Measurements from ENCODE around the gene LRRC8C. TPM values are rescaled to one million over a fixed set of nuclear protein-coding genes. Genes with fewer than 3 reads are reported as not detected.
A peak's percentile ranks its signal among the peaks of the same experiment; 100 is the strongest.
"Not testable (repeated sequence)": the region's sequence is repeated elsewhere in the genome, so short reads cannot be mapped to it uniquely, and the experiment has no call there.

LRRC8C gene
- polyA plus RNA-seq, 3 donors: 1.3 to 10.4 (median 4.9) TPM

DNA sequence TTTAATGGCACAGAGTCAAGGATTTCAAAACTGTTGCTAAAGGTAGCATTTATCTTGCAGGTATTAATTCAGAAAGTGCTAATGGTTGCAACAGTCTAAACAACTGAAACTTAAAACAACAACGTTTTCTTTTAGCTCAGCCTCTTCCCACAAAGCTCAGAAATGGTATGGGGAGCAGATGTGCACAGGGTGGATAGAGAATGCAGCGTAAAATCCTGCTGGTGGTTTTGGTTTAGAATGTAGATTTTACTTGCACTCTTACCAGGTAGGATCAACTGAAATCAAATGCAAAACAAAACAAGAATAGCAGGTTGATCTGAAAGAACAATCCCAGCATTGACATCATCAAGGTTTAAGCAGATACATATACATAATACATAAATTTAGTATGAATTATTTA lies 3.8 kb upstream of the LRRC8C start:
- 69 to 84% (median 80%) methylated on average over 2 of the region's 2 CpGs for WGBS, 3 donors

GRCh38 chr1:89629600-89629999 lies 3.3 kb upstream of the LRRC8C start:
- 95 to 100% (median 100%) methylated on average over 2 of the region's 2 CpGs for WGBS, 3 donors
- not testable (repeated sequence) for H3K27ac ChIP-seq (ENCODE audit: low read depth, low read length)

More for the DNA sequence above, 3.8 kb upstream of the LRRC8C start:
- no peak overlapping the region for H3K27ac ChIP-seq (ENCODE audit: low read depth, low read length)

DNA sequence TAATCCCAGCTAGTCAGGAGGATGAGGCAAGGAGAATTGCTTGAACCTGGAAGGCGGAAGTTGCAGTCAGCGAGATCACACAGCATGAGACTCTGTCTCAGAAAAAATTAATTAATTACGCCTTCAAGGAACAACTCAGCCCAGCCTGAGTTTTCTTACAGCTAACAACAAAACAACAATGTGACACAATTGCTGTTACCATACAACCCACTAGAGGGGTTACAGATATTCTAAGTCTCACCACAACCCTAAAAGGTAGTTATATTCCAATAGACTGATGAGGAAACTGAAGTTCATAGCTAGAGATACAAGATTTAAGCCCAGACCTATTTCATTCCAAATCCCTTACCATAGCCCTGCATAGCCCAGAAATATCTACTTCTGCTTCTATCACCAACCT lies 2.9 kb upstream of the LRRC8C start:
- no peak overlapping the region for H3K27ac ChIP-seq (ENCODE audit: low read depth, low read length)
- WGBS, 3 donors: 93 to 98% (median 98%) methylated on average over 3 of the region's 3 CpGs

- 15 to 30% (median 30%) methylated on average over 19 of the region's 19 CpGs for WGBS, 3 donors
- no peak overlapping the region for H3K27ac ChIP-seq (ENCODE audit: low read depth, low read length)
Observed at GRCh38 chr1:89631816-89632656, 884 bp upstream of the LRRC8C start.

DNA sequence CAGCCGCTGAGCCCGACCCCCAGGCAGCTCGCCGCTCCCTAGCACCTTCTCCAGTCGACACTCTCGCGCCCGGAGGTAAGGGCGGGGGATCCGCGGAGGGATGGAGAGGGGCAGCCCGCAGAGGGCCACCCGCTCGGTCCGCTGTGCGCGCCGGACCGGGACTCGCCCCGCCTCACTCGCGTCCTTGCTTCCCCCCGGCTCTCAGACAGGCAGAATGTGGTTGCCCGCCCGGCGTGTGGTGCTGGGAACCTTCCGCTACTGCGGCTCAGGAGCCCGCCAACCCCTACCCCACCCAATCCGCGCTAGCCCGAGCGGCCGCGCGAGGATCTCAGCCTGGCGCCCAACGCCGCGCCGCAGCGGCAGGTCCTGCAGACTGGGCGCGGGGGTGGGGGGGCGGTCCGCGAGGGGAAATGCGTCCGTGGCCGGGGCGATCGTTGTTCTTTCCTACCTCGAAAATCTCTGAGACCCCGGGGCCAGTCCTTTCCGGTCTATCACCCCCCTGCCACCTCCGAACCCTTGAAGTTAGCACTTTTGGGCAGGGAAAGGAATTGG lies 404 bp downstream of the LRRC8C start:
- 0 to 1% (median 0%) methylated on average over 44 to 57 of the region's 57 CpGs for WGBS, 3 donors
- peak overlapping the region; percentile 49 for H3K27ac ChIP-seq (ENCODE audit: low read depth, low read length)

GRCh38 chr1:89633800-89634625 lies 1.1 kb downstream of the LRRC8C start:
- peak overlapping the region; percentile 49 for H3K27ac ChIP-seq (ENCODE audit: low read depth, low read length)
- WGBS, 3 donors: 10 to 11% (median 10%) methylated on average over 32 of the region's 32 CpGs

DNA sequence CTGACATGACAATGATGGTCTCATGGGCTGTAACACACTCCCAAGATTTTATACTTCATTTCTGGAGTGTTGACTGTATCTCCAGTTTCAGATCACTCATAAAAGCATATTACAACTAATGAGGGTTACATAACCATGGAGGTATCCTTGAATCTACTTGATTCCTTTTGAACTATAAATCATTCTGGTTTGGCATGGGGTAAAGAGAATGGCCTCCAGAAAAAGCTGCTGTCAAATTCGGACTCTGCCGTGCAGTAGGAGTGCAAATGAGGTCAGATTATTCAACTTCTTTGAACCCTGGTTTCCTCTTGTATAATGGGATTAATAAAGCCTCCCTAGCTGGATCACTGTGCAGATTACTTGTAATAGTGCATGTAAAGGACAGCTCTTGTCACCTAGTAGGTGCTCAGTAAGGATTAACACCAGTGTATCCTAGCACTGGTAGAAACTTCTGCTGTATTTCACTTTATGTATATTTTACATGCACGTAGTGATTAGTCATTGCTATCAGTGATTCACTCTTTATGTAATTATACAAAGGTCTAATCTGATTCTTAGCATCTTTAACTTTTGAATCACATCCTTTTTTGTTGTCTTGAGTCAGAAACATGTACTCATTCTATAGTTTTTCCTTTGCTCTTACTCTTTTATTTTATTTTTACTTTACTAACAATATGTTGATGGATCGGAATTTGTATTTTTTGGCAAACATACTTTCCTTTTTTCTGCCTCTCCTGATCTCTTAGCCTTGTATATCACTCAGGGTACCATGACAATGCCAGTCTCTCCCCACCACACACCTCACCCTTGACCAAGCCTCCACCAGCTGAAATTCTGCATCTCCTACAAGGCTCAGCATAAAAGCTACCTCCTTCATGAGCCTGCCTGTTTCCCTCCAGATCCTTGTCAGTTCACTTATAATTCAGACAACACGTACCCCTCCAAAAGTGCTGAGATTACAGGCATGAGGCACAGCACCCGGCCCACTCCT lies 3.2 kb downstream of the LRRC8C start:
- H3K27ac ChIP-seq (ENCODE audit: low read depth, low read length): no peak overlapping the region
- WGBS, 3 donors: 61 to 83% (median 72%) methylated on average over 6 of the region's 6 CpGs

DNA sequence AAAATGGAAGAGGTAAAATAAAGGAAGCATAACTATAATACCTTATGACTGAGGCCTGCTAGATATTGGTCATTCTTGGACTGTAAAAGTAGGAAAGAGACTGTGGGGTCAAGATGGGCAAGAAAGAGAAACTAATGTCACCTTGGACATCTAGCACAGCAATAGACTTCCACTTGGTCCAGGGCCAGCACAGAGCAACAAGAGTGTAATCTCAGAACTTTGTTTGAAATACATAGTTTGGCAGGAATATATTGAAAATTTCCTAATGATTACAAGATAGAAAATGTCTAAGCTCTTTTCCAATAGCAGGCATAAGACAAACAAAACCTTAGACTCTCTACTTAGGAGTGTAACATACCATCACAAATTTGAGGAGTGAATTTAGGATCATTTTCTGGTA lies 4.6 kb downstream of the LRRC8C start:
- H3K27ac ChIP-seq (ENCODE audit: low read depth, low read length): no peak overlapping the region

DNA sequence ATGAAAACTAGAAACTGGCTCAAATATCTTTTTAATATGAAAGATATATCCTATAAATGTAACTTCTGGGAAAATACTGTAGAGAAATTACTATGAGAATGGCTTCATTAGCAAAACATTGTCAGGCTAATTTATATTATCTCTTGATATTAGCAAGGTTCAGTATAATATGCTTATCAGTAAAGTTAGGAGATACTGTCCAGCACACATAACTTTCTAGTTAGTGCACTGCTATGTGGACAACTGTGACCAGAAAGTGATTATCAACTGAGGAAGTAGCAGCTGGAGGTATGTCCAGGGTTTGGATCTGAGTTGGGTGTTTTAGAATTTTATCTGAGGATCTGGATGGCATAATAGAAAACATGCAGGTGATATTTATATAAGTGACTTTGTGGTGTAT lies 7.5 kb downstream of the LRRC8C start:
- no peak overlapping the region for H3K27ac ChIP-seq (ENCODE audit: low read depth, low read length)

GRCh38 chr1:89641781-89642180 lies 8.9 kb downstream of the LRRC8C start:
- H3K27ac ChIP-seq (ENCODE audit: low read depth, low read length): no peak overlapping the region
- WGBS, 3 donors: 77 to 84% (median 79%) methylated on average over 4 of the region's 4 CpGs

GRCh38 chr1:89643577-89643976 lies 10.7 kb downstream of the LRRC8C start:
- 70 to 84% (median 79%) methylated on average over 2 of the region's 2 CpGs for WGBS, 3 donors
- no peak overlapping the region for H3K27ac ChIP-seq (ENCODE audit: low read depth, low read length)

DNA sequence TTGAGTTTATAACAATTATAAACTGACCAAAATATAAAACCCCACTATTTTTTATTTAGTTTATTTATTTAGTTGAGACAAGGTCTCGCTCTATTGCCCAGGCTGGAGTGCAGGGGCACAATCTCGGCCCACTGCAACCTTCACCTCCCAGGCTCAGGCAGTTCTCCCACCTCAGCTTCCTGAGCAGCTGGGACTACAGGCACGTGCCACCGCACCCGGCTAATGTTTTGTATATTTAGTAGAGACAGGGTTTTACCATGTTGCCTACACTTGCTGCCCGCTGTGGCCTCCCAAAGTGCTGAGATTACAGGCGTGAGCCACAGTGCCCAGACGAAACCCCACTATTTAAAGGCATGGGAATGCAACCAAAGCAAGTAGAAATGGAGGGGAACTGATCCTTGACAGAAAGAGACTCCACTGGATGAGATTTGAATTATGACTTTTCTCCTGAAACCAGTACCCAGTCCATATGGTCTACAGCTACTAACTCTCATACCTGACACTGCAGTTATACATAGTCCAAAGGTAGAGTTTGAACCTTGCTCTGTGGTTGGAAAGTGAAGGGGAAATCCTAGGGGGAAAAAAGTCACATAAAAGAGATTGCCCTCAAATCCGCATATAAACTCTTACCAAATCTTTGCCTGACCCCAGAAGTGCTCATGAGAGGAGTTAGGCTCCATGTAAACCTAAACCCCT lies 11.3 kb downstream of the LRRC8C start:
- no peak overlapping the region for H3K27ac ChIP-seq (ENCODE audit: low read depth, low read length)
- WGBS, 3 donors: 70 to 82% (median 80%) methylated on average over 9 of the region's 9 CpGs

GRCh38 chr1:89646259-89646658 lies 13.3 kb downstream of the LRRC8C start:
- H3K27ac ChIP-seq (ENCODE audit: low read depth, low read length): no peak overlapping the region
- 0 to 55% (median 47%) methylated on average over 1 of the region's 1 CpG for WGBS, 3 donors

DNA sequence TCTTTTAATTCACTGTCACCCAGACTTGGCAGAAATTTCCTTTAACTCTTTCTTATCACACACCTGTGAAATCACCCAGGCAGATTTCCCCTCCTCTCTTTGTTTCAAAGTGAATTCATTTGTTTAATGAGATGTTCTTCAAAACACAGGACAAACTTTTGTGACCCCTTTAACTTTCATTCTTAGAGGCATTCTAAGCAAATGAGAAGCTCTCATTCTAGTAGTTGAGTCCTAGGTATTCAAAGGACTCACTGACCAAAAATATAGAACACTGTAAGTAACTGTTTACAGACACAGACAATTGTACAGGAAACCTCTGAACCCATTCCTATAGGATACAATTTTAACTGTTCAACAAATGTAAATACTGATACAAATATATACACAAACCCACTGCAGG lies 16.9 kb downstream of the LRRC8C start:
- no peak overlapping the region for H3K27ac ChIP-seq (ENCODE audit: low read depth, low read length)

DNA sequence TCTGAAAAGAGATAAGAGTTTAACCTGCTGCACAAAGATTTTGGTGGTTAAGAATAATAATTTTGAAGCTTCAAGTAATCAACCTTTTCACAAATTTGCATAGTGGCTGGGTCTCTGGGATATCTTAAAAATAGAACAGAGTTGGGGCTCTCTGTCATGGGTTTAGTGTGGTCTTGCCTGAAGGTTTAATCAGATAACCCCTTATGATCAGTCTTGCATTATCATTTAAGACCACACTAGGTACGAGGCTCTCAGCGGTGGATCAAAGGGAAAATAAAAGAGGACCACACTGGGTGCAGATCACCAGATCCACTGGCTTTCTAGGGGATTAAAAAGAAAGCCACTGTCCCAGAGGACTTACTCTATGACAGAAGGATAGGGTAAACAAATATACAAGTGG lies 19.5 kb downstream of the LRRC8C start:
- no peak overlapping the region for H3K27ac ChIP-seq (ENCODE audit: low read depth, low read length)
- 64 to 79% (median 76%) methylated on average over 2 of the region's 2 CpGs for WGBS, 3 donors

DNA sequence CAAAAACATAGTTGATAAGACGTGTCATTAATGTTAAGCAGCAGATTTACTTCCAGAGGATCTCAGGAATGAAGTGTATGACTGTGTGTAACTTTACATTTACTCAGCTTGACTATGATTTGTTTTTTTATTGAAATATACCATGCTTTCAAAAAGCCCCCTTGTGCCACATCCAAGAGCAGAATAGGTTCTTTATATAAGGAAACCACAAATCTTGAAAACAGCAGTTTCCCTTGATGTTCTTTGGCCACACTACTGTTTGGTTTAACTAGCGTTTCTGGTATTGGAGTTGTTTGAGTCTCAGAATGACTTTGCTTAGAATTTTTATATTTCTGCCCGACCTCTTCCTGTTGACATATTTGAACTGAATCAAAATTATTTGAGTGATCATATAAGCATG lies 25.0 kb downstream of the LRRC8C start:
- H3K27ac ChIP-seq (ENCODE audit: low read depth, low read length): no peak overlapping the region
- 43 to 70% (median 45%) methylated on average over 3 of the region's 3 CpGs for WGBS, 3 donors

GRCh38 chr1:89659322-89660081 lies 26.6 kb downstream of the LRRC8C start:
- no peak overlapping the region for H3K27ac ChIP-seq (ENCODE audit: low read depth, low read length)

More at GRCh38 chr1:89659322-89660081, 26.6 kb downstream of the LRRC8C start:
- 71 to 86% (median 80%) methylated on average over 5 of the region's 5 CpGs for WGBS, 3 donors
